Activated CD4-positive, alpha-beta T cell treated with anti-CD3 and anti-CD28 coated beads, Interleukin-2, amount 50 U/mL, for 4 hours (primary cell): ENCODE results near the gene RESP18.
"Not testable (repeated sequence)": the region's sequence is repeated elsewhere in the genome, so short reads cannot be mapped to it uniquely, and the experiment has no call there.

Experiments
- DNase-seq, 2 experiments: peaks; one replicate each; pipeline ENCODE4 v3.0.0-alpha.2; 2020

RESP18 gene

DNA sequence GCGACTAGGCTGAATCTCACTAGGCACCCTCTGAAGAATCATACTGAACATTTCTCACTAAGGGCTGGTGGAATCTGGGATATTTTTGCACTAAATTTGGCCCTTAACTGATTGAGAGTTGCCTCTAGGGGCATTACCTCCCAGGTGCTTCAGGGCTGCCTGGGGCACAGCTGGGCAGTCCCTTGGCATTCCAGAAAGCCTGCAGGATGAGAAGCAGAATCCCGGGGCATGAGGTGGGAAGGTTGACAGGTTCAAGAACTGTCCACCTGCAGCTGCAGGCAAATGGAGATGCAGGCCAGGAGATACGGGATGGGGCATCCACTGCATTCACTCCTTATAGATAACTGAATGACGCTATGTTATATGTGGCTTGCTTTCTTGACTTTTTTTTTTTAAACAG is 7.4 kb downstream of the RESP18 start:
- DNase-seq: no peak

DNA sequence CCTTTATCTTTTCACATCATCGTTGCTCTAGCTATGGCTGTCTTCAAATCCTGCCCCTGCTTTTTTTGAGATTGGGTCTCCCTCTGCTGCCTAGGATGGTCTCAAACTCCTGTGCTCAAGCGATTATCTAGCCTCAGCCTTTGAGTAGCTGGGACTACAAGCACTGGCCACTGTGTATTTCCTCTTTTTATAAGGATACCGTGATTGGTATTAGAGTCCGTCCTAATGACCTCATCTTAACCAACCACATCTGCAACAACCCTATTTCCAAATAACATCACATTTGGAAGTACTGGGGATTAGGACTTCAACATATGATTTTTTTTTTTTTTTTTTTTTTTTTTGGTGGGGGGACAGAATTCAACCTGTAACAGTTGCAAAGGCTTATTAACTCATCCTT is 9.1 kb downstream of the RESP18 start:
- no peak for DNase-seq

DNA sequence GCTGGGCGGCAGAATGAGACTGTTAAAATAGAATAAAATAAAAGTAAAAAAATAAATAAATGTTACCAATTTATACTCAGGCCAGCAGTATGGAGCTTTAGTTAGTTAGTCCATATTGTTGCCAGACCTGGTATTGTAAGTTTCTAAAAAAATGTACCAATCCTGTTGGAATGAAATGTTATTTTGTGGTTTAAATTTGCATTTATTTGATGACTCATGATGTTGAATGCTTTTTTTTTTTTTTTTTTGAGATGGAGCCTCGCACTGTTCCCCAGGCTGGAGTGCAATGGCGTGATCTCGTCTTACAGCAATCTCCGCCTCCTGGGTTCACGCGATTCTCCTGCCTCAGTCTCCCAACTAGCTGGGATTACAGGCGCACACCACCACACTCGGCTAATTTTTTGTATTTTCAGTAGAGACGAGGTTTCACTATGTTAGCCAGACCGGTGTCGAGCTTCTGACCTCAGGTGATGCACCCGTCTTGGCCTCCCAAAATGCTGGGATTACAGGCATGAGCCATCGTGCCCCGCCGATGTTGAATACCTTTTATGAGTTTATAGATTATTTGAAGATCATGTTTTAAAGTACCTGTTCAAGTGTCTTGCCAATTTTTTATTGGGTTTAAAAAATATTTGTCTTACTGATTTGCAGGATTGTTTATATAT is 17.6 kb downstream of the RESP18 start:
- DNase-seq: no peak

DNA sequence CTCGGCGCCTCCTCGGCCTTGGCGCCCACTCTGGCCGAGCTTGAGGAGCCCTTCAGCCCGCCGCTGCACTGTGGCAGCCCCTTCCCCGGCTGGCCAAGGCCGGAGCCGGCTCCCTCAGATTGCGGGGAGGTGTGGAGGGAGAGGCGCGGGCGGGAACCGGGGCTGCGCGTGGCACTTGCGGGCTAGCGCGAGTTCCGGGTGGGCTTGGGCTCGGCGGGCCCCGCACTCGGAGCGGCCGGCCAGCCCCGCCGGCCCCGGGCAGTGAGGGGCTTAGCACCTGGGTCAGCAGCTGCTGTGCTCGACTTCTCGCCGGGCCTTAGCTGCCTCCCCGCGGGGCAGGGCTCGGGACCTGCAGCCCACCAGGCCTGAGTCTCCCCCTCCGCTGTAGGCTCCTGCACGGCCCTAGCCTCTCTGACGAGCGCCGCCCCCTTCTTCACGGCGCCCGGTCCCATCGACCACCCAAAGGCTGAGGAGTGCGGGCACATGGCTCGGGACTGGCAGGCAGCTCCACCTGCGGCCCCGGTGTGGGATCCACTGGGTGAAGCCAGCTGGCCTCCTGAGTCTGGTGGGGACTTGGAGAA is 19.8 kb downstream of the RESP18 start:
- not testable (repeated sequence) for DNase-seq

DNA sequence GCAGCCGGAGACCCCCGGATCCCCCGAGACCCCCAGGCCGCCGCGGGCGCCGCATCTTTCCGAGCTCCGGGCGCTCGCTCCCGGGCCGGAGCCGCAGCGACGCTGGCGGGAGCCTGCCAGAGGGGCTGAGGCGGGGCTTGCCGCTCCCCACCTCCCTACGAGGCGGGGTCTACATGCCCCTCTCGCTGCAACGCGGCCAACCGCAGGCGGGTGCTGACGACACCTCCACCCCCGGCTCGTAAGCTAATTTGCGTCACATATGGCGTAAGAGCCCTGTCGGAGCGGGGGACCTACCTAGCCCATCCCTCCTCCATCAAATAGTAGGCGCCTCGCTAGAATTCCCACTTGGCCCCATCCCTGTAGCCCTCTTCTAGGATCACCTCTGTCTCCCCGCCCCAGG is 23.3 kb downstream of the RESP18 start, which contains the start of gene PTPRN:
PTPRN (minus strand) TSS at position 124 of the 400 bp plus-strand sequence; CDS start at position 55, 69 bp downstream.
- DNase-seq: no peak

DNA sequence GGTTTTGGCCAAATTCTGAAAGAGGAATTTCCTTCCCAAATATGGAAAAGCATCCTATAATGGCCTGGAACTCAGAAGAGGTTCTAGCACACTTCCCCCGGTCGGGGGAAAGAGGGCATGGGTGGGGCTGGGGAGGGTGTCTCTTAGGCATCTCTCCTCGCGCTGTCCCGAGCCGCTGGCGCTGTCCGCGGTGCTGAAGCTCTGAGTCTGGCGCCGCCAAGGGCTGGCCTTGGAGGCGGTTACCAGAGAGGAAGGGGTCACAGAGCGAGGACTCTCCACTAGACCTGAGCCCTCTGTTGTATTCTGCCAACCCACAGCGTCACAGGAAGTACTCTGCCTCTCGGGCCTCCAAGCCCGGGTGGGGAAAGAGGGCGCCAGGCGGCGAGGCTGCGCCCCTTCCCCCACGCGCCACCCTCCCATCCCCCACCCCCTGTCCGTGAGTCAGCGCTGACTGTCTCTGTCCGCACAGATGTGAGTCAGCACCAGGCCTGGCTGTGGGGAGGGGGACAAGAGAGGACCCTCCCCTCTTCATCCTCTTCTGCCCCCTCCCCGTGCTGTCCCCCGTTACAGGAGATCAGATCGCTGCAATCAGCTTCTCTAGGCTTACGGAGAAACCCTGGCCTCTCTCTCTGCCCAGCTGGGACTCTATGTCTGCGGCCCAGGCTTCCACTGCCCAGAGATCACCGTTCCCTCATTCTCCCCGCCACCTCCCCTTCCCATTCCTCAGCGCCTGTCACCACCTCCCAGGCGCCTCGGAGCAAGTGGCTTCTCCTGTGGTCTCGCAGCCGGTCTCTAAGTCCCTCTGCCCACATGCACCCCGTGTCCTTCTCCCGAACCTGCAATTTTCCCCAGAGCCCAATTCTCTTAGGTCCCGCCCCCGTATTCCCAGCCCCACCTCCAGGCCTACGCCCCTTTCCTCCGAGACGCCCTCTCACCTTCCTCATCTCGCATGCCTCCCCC is 24.1 kb downstream of the RESP18 start:
- peak; percentile 50 to 56 for DNase-seq

DNA sequence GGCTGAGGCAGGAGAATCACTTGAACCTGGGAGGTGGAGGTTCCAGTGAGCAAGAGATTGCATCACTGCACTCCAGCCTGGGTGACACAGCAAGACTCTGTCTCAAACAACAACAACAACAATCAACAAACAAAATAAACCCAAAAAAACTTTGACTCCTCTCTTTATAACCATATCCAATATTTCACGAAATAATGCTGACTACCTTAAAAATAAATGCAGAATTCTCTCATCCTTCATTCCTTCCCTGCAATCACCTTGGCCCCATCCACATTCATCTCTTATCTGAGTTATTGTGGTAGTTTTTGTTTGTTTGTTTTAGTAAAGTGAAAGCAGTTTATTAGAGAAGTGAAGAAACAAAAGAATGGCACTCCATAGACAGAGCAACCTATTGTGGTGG is 26.5 kb downstream of the RESP18 start:
- DNase-seq: no peak

DNA sequence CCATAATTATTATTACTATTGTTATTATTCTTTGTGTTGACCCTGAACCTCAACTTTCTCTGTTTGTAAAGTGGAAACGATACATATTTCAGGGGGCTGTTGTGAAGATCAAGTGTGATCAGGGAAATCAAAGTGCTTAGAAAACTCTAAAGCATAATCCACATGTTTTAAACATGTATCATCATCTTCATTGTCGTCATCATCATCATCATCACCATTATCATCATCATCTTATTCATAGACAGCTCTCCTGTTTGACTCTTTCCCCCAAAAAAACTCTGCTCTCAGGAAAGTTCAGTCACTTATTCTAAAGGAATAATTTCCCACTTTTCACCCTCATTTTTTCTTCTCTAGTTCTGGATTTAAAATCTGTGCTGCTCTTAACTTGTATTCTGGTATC is 28.3 kb downstream of the RESP18 start:
- DNase-seq: no peak

DNA sequence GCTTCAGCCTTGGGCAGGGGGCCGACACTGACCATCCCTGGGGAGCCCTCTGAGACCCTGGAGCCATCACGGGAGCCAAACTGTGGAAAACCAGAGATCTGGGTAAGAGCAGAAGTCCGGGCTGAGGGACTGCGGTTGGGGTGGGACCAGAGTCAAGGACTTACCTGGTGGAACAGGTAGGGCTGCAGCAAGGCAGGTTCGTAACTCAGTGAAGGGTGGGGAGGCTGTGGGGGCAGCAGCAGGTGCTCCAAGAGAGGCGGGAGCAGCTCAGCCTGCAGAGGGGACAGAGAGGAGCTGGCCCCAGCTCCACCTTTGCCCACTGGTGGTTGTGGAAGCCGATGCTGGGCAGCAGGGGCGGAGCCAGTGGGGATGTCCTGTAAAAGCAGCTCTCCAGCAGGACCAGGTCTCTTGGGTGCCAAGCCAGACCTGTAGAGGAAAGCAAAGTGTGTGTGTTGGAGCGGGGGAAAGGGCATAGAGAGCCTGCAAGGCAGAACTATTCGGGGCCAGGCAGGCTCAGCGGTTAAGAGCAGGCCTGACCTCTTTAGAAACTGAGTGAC is 30.1 kb downstream of the RESP18 start:
- no peak for DNase-seq

DNA sequence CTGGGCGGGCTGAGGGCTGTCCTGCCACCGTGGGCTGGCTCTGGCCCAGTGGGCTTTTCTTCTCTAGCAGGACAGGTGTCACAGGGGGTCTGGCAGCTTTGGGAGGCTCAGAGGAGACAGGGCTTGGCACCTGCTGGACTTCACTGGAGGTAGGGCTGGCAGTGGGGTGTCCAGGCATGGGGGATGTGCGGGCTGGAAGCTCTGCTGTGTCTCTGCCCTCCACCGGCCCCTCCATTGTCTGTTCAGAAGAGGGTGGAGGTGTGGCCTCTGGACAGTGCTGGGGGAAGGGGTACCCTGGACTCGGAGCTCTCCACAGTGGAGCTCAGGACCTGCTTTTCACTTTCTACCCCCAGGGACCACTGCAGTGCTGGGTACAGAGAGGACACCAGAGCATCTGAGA is 32.5 kb downstream of the RESP18 start:
- DNase-seq: no peak

DNA sequence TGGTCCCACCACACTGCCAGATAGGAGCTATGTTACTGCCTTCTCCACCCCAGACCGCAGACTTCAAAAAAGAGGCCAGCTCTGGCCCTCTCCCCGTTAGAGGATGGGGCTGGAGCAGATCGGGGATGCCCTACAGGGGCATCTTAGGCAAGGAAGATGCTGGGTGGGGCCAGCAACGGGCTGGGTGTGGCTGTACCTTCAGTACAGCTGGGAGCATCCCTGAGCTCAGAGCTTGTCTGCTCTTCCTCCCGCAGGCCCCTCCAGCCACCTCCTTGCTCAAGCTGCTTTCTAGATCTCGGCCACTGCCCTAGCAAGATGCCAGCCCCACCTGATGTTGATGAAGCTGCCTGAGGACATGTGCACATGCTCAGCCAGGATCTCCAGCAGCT is 33.2 kb downstream of the RESP18 start:
- no peak for DNase-seq

DNA sequence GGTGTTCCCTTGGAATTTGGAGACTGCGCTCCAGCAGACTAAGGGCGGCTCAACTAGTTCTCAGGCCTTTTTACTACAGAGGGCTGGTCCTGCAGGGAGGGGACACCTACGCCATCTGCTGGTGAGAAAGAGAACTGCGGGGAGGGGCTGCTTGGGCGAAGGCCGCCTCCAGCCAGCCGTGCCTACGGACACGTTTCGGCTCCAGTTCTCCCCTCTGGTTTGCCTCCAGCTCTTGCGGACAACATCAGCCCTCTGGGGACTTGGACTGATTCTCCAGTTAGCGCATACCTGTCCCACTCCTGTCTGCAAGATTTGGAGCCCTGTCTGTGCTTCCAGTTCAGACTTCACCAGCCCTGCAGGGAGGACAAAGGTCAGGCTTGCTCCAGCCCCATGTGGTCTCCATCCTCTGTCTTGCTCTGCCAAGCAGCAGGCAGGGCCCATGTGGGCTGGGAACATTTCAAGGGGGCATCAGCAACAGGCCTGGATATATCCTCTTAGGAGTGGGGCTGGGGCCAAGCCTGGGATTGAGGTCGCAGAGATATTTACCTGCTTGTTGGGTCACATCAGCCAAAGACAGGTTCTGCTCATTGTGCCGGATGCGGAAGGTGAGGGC is 33.7 kb downstream of the RESP18 start:
- DNase-seq: peak; percentile 88 to 91

DNA sequence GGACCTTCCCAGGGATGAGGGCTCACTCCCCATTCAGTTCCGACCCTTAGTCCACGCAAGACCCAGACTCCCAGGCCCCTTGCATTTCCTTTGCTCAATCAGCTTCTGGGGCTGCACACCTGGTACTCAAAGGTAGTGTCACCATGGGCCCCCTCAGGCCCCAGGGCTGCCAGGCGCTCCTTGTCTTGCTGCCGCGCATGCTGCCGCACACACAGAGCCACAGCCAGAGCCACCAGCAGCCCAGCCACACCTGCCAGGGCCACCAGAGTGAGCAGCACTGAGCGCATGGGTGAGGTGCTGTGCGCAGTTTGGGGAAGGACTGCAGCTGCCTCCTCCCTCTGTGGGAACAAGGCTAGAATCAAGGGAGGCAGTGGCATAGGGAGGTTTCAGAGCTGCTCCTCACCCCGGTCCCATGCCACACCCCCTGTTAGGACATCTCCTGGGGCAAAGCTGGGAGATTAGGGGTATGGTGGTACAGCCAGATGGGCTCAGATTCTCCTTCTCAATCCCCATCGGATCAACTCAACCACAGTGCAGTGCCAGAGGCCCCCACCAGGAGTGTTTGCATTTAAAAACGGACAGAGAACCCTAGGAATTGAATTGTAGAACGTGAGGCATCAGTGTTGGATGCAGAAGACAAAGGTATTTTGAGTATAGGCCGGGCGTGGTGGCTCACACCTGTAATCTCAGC is 34.6 kb downstream of the RESP18 start:
- DNase-seq: no peak

DNA sequence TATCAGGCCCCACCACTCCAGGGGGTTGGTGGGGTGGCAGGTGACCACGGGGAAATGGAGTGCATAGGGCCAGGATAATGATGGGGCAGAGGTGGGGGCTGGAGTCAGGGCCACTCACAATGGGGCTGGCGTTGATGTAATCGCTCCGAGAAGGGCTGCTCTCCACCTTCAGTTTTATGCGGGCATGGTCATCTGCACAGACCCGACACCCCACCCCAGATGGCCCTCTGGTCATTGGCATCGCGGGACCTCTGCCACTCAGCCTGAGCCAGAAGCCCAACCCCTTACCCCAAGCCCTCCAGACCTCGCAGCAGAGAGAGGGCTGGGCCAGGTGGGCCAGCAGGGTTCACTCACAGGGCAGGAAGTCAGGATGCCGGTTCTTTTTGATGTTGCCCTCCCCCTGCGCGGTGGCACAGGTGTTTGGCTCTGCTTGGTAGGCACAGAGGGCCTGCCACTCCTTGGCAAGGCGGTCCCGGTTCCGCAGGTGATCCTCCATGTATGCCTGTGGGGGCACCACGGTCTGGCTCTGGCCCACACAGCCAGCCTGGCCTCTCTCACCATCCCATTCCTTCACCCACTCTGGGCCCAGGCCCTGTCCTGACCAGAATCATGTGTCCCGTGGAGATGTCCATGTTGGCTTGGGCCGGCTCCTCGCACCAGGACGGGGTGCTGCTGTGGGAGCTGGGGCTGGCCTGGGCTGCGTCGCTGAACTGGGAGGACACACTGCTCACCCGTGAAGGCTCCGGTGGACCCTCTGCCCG is 35.7 kb downstream of the RESP18 start:
- DNase-seq: no peak

DNA sequence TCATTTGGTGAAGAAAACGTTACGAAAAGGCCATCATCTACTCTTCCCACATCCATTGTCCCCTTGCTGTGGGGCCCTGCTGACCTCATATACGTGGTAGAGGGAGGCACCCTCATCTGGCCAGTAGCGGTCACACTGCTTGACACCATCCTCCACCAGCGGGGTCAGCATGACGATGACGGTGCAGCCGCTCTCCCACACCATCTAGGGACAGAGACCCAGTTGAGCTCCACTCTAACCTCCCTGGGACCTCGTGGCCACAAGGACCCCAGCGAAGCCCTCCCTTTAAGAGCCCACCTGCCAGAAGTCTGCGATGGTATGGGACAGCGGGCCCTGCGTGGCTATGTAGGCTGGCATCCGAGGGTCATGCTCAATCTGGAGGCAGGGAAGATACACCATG is 36.4 kb downstream of the RESP18 start:
- DNase-seq: no peak

DNA sequence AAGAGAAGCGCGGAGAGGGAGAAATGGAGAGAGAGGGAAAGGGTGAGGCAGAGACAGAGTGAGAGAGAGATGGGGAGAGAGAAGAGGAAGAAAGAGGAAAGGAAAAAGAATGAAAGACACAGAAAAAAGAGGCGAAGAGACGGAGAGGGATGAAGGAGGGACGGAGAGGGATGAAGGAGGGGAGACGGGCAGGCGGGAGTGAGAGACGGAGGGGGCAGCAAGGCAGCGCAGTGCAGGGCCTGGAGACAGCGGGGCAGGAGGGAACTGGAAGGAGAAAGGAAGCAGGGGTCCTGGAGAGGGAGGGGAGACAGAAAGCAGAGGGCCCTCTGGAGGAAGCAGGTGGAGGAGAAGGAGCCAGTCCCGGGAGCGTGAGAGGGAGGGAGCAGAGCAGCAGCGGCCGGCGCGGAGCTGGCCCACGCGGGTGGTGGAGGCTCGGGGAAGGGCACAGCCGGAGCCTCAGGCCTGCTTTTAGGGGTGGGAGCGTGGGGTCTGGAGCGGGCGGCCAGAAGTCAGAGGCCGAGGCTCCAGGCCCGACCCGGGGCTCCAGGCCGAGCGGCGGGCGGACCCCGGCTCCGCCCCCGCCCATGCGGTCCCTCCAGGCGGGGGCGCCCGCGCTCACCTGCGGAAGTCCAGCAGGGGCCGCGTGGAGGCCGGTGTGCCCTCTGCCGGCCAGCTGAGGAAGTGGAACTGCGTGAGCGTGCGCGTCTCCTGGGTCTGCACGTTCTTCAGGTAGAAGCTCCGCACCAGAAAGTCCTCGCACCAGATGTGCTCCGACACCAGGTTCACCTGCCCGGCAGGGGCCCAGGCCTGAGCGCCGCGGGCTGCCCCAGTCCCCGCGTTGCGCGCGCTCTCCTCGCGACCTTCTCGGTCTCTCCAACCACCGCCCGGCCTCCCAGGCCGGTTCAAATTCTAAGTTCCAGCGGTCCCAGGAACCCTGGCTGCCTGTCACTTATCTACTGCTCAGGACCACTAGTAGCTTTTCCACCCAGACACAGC is 37.9 kb downstream of the RESP18 start:
- DNase-seq: peak; percentile 84 to 85

DNA sequence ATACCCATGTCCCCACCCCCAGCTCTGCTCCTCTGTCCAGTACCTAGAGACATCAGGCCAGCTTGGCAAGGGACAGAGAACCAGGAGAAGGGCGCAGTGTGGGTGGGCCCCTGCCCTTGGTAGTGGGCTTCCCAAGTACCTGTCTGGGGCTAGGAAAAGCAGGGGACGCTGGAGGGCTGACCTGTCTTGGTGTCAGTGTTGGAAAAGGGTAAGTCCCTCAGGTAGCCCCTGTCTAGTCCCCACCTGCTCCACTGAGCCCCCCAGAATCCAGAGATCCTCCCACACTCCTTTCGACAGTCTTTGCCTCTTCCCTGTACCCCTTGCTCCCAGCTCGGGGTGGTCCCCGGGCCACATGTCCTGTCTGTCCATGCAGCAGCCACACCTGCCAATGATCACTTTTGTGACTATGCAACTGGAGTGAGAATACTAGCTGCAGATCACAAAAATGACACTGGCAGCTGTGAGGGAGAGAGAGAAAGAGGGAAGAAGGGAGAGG is 38.8 kb downstream of the RESP18 start:
- no peak for DNase-seq

DNA sequence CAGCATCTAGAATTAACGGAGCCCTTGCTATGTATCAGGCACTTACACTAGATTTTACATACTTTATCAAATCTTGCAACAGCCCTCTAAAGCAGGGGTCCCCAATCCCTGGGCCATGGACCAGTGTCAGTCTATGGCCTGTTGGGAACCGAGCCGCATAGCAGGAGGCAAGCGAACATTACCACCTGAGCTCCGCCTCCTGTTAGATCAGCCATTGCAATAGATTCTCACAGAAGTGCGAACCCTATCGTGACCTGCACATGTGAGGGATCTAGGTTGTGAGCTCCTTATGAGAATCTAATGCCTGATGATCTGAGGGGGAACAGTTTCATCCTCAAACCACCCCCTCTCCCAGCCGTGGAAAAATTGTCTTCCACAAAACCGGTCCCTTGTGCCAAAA is 39.9 kb downstream of the RESP18 start:
- DNase-seq: no peak

DNA sequence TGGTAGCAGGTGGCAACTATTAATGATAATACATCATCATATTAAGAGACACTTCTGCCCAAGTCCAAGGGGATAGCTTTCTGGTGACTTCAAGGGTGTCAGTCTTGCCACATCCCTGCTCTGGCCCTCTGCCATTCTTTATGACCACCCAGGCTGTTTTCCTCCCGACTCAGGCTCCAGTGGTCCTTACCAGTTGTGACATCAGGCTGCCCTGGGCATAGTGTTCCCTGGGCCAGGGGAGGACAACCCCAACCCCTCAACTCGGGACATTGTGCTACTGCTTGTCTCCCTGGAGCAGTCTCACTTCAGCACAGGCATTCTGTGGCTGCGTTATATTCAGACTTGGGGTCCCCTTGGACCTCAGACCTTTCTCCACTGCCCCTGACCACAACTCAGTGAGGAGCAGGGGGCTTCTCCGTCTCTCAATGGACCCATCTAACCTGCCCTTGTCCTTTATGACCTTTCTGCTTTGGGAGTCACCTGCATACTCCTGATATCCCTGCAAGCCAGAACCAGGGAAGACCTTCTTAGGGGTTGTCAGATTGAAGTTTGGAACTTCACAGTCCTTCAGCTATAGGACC is 40.5 kb downstream of the RESP18 start:
- no peak for DNase-seq

DNA sequence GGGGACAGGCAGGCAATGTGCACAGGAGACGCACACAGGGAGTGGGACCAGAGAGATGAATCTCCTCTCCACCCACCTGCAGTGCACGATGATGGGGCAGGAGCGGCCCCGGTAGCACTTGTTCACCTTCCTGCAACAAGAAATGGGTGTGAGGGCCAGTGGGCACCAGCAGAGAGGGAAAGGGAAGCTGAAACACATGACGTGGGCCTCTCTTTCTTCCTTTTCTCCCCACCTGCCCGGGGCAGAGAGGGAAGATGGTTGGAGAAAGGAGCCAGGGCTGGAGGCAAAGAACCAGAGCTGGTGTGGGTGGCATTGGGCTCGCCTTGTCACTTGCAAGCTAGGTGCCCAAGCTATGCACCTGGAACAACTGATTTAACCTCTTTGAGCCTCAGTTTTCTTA is 41.1 kb downstream of the RESP18 start:
- DNase-seq: no peak
